Activated naive CD4-positive, alpha-beta T cell treated with anti-CD3 and anti-CD28 coated beads for 36 hours (primary cell): ENCODE data around the gene DPM1. TPM values are rescaled to one million over a fixed set of nuclear protein-coding genes. Genes with fewer than 3 reads are reported as not detected.

ENCODE experiments used
- CTCF ChIA-PET: fragments of 350-600 bp; sonication (Branson Sonifier 250); formaldehyde crosslinking; loops from one replicate; lab custom pipeline; 2021; ENCODE audit warnings: antibody characterized with exemption; lab: Charles Lee
- DNase-seq: peaks from one replicate; pipeline ENCODE4 v3.0.0-alpha.2; 2020
- H3K27ac Mint-ChIP-seq: one replicate; pipeline ENCODE4 v1.8.0; 2021; ENCODE audit warnings: mild to moderate bottlenecking, mixed read lengths
- H3K27me3 Mint-ChIP-seq: one replicate; pipeline ENCODE4 v1.8.0; 2021; ENCODE audit warnings: low read depth, mixed read lengths
- H3K36me3 Mint-ChIP-seq: one replicate; pipeline ENCODE4 v1.8.0; 2021; ENCODE audit warnings: low read depth, mixed read lengths
- H3K4me1 Mint-ChIP-seq: one replicate; pipeline ENCODE4 v1.8.0; 2021; ENCODE audit warnings: low read depth, mixed read lengths
- H3K4me3 Mint-ChIP-seq: one replicate; pipeline ENCODE4 v1.8.0; 2021; ENCODE audit warnings: mild to moderate bottlenecking, moderate library complexity, mixed read lengths
- H3K9me3 Mint-ChIP-seq: one replicate; pipeline ENCODE4 v1.8.0; 2021; ENCODE audit warnings: mixed read lengths
- intact Hi-C: fragments of 100-400 bp; cut with micrococcal nuclease; formaldehyde crosslinking; loops from one replicate; pipeline ENCODE4 v1.15.1; 2023
- total RNA-seq, 2 experiments: library from RNA; stranded (reverse); gene quantifications; one replicate each; pipeline ENCODE4 v1.2.3, GENCODE V29; 2021

The DPM1 gene
- total RNA-seq, 2 experiments from 2014 or later = 64.8 to 66.1 TPM

- Mint-ChIP-seq H3K4me1 (peaks cover 15% of the 10 kb centered on the region), H3K9me3 (no peaks in the 10 kb centered on the region), H3K27me3 (peaks cover 6% of the 10 kb centered on the region), H3K36me3 (no peaks in the 10 kb centered on the region), H3K4me3 (no peak overlapping the region), H3K27ac (no peak overlapping the region)
- no peak for DNase-seq
- intact Hi-C loops = no loop called here
- CTCF ChIA-PET = interaction anchor here (0.6 to 1.6 kb wide), 2 partner anchors 10 to 186 kb away, joined by 4 to 5 read pairs; no protein-coding TSS in a partner anchor
These were observed 19.0 kb upstream of the DPM1 start for GRCh38 chr20:50977066-50978021.

GRCh38 chr20:50975701-50976330 is 17.5 kb upstream of the DPM1 start:
- H3K4me1 Mint-ChIP-seq = peaks cover 13% of the 10 kb centered on the region
- CTCF ChIA-PET = interaction anchor here (1.4 kb wide), 1 partner anchor 331 kb away, joined by 4 read pairs; no protein-coding TSS in a partner anchor
- H3K27me3 Mint-ChIP-seq = peaks cover 2% of the 10 kb centered on the region
- intact Hi-C loops = no loop called here
- no peak overlapping the region for H3K4me3 Mint-ChIP-seq
- no peaks in the 10 kb centered on the region for H3K36me3 Mint-ChIP-seq
- no peaks in the 10 kb centered on the region for H3K9me3 Mint-ChIP-seq
- no peak overlapping the region for H3K27ac Mint-ChIP-seq
- DNase-seq = no peak

- intact Hi-C loops = no loop called here
- Mint-ChIP-seq H3K36me3 (no peaks in the 10 kb centered on the region), H3K27me3 (no peaks in the 10 kb centered on the region), H3K27ac (no peak overlapping the region), H3K9me3 (no peaks in the 10 kb centered on the region), H3K4me1 (no peaks in the 10 kb centered on the region), H3K4me3 (no peak overlapping the region)
- no peak for DNase-seq
- CTCF ChIA-PET = no interaction called here
These were observed 11.6 kb upstream of the DPM1 start for GRCh38 chr20:50969912-50970311.

GRCh38 chr20:50969435-50969834 is 11.1 kb upstream of the DPM1 start:
- intact Hi-C loops = no loop called here
- H3K27ac Mint-ChIP-seq = no peak overlapping the region
- no peaks in the 10 kb centered on the region for H3K36me3 Mint-ChIP-seq
- no peak for DNase-seq
- CTCF ChIA-PET = interaction anchor here (0.8 kb wide), 1 partner anchor 23 kb away, joined by 3 read pairs; no protein-coding TSS in a partner anchor
- H3K4me3 Mint-ChIP-seq = no peak overlapping the region
- no peaks in the 10 kb centered on the region for H3K9me3 Mint-ChIP-seq
- no peaks in the 10 kb centered on the region for H3K4me1 Mint-ChIP-seq
- H3K27me3 Mint-ChIP-seq = no peaks in the 10 kb centered on the region

GRCh38 chr20:50968289-50968688 is 10.0 kb upstream of the DPM1 start:
- H3K27me3 Mint-ChIP-seq = no peaks in the 10 kb centered on the region
- H3K36me3 Mint-ChIP-seq = no peaks in the 10 kb centered on the region
- CTCF ChIA-PET = no interaction called here
- peaks cover 1% of the 10 kb centered on the region for H3K4me1 Mint-ChIP-seq
- intact Hi-C loops = no loop called here
- no peak overlapping the region for H3K27ac Mint-ChIP-seq
- no peaks in the 10 kb centered on the region for H3K9me3 Mint-ChIP-seq
- H3K4me3 Mint-ChIP-seq = no peak overlapping the region
- DNase-seq = no peak

GRCh38 chr20:50967586-50967985 is 9.3 kb upstream of the DPM1 start:
- Mint-ChIP-seq H3K9me3 (no peaks in the 10 kb centered on the region), H3K4me3 (no peak overlapping the region), H3K36me3 (no peaks in the 10 kb centered on the region), H3K27me3 (no peaks in the 10 kb centered on the region), H3K4me1 (peaks cover 4% of the 10 kb centered on the region), H3K27ac (no peak overlapping the region)
- CTCF ChIA-PET = interaction anchor here (1.1 to 1.2 kb wide), 2 partner anchors 14 to 20 kb away, joined by 3 read pairs; no protein-coding TSS in a partner anchor
- intact Hi-C loops = no loop called here
- no peak for DNase-seq

- Mint-ChIP-seq H3K27ac (peak overlapping the region; percentile 70), H3K4me1 (peaks cover 60% of the 10 kb centered on the region)
- DNase-seq = no peak
These were observed 1.3 kb upstream of the DPM1 start for GRCh38 chr20:50959543-50960126.

GRCh38 chr20:50958615-50959542 is 547 bp upstream of the DPM1 start, which contains the start of gene MOCS3:
TSS of gene MOCS3 (plus strand) at chr20:50958818. CDS start at chr20:50958843, 25 bp downstream.
- Mint-ChIP-seq H3K9me3 (no peaks in the 10 kb centered on the region), H3K4me1 (peaks cover 62% of the 10 kb centered on the region), H3K36me3 (peaks cover 10% of the 10 kb centered on the region), H3K4me3 (peak within 1 kb of the TSS; percentile 89), H3K27me3 (no peaks in the 10 kb centered on the region), H3K27ac (peak within 1 kb of the TSS; percentile 99)
- intact Hi-C loops = loop anchor here (1.0 kb wide), 3 partner anchors 28 to 165 kb away; partner anchors contain the start of gene ADNP
- CTCF ChIA-PET = interaction anchor here (0.6 to 3.1 kb wide), 7 partner anchors 21 to 169 kb away, joined by 3 to 23 read pairs (median 3); partner anchors contain the start of genes ADNP and BCAS4
- peak; percentile 86 for DNase-seq

More at GRCh38 chr20:50959543-50960126, 1.3 kb upstream of the DPM1 start:
- H3K36me3 Mint-ChIP-seq = peaks cover 10% of the 10 kb centered on the region
- H3K4me3 Mint-ChIP-seq = peak overlapping the region; percentile 89
- CTCF ChIA-PET = interaction anchor here (1.0 kb wide), 1 partner anchor 31 kb away, joined by 3 read pairs; no protein-coding TSS in a partner anchor
- H3K27me3 Mint-ChIP-seq = no peaks in the 10 kb centered on the region
- no peaks in the 10 kb centered on the region for H3K9me3 Mint-ChIP-seq
- intact Hi-C loops = no loop called here

- CTCF ChIA-PET = interaction anchor here (0.7 to 3.1 kb wide), 5 partner anchors 17 to 167 kb away, joined by 3 to 23 read pairs (median 8); partner anchors contain the start of genes ADNP and BCAS4
- Mint-ChIP-seq H3K36me3 (peaks cover 11% of the 10 kb centered on the region), H3K27ac (peak overlapping the region; percentile 99), H3K4me1 (peaks cover 62% of the 10 kb centered on the region), H3K4me3 (peak overlapping the region; percentile 89), H3K9me3 (no peaks in the 10 kb centered on the region), H3K27me3 (no peaks in the 10 kb centered on the region)
- intact Hi-C loops = no loop called here
- no peak for DNase-seq
These were observed 1.1 kb downstream of the DPM1 start for GRCh38 chr20:50957276-50957675.

- Mint-ChIP-seq H3K27ac (no peak overlapping the region), H3K4me3 (no peak overlapping the region)
These were observed 4.5 kb downstream of the DPM1 start for GRCh38 chr20:50953821-50954220.

GRCh38 chr20:50953196-50953595 is 5.1 kb downstream of the DPM1 start:
- Mint-ChIP-seq H3K4me3 (no peak overlapping the region), H3K27ac (no peak overlapping the region), H3K9me3 (no peaks in the 10 kb centered on the region), H3K4me1 (peaks cover 32% of the 10 kb centered on the region), H3K27me3 (no peaks in the 10 kb centered on the region), H3K36me3 (peaks cover 18% of the 10 kb centered on the region)
- intact Hi-C loops = no loop called here
- DNase-seq = no peak
- CTCF ChIA-PET = no interaction called here

More at GRCh38 chr20:50953821-50954220, 4.5 kb downstream of the DPM1 start:
- CTCF ChIA-PET = no interaction called here
- Mint-ChIP-seq H3K9me3 (no peaks in the 10 kb centered on the region), H3K36me3 (peaks cover 18% of the 10 kb centered on the region), H3K27me3 (no peaks in the 10 kb centered on the region), H3K4me1 (peaks cover 34% of the 10 kb centered on the region)
- intact Hi-C loops = no loop called here
- no peak for DNase-seq
